Measurements from ENCODE around the gene ABCB1. TPM values are rescaled to one million over a fixed set of nuclear protein-coding genes. Genes with fewer than 3 reads are reported as not detected.

ABCB1 gene
- total RNA-seq, 1 experiment from 2014 or later = not detected

- Histone ChIP-seq H2AFZ (ENCODE audit: low read length) (no peak overlapping the region), H4K20me1 (ENCODE audit: low read length) (no peaks in the 10 kb centered on the region), H3K27me3 (ENCODE audit: low read length) (0 out of 2 replicates have a peak, but pooled peaks cover 9% of the 10 kb centered on the region), H3K4me1 (ENCODE audit: insufficient read depth, low read length) (no peaks in the 10 kb centered on the region), H3K4me2 (ENCODE audit: low read length) (no peak overlapping the region), H3K36me3 (ENCODE audit: low read depth, low read length) (no peaks in the 10 kb centered on the region), H3K4me3 (ENCODE audit: low read length) (no peak overlapping the region), H3F3A (ENCODE audit: low read length, unreplicated experiment) (no peaks in the 10 kb centered on the region), H3K9me3 (ENCODE audit: low read length) (no peaks in the 10 kb centered on the region), H3K9me2 (replicated peaks; ENCODE audit: low read length) (no peaks in the 10 kb centered on the region), H3K27ac (ENCODE audit: low read length) (no peak overlapping the region), H3K9ac (ENCODE audit: low read length) (no peak overlapping the region), H3K79me2 (ENCODE audit: low read length) (no peaks in the 10 kb centered on the region)
- CTCF ChIA-PET = no interaction called here
- POLR2A ChIA-PET (ENCODE audit: unreplicated experiment) = no interaction called here
- ATAC-seq (no peak), DNase-seq (no peak)
- BruUV-seq (replicated peaks) = no TSS peak
- intact Hi-C loops (cut with micrococcal nuclease) = no loop called here
- TF ChIP-seq EZH2phosphoT487 (IDR thresholded peaks at IDR 0.05; ENCODE audit: borderline replicate concordance, low read length) = no peak
- TF ChIP-seq CTCF (conservative IDR thresholded peaks at IDR 0.05; ENCODE audit: low read depth, low read length) = no peak
- TF ChIP-seq EZH2 (IDR thresholded peaks at IDR 0.05; ENCODE audit: low read length, unreplicated experiment) = no peak
These were observed 48.3 kb downstream of the ABCB1 start for GRCh38 chr7:87552351-87552900.

- H3K4me2 ChIP-seq (ENCODE audit: low read length) = no peak overlapping the region
- TF ChIP-seq EZH2 (IDR thresholded peaks at IDR 0.05; ENCODE audit: low read length, unreplicated experiment) = no peak
- H4K20me1 ChIP-seq (ENCODE audit: low read length) = no peaks in the 10 kb centered on the region
- H3K79me2 ChIP-seq (ENCODE audit: low read length) = no peaks in the 10 kb centered on the region
- intact Hi-C loops (cut with micrococcal nuclease) = no loop called here
- CTCF ChIA-PET = no interaction called here
- H3K9me3 ChIP-seq (ENCODE audit: low read length) = no peaks in the 10 kb centered on the region
- no peaks in the 10 kb centered on the region for H3K27me3 ChIP-seq (ENCODE audit: low read length)
- no peak for DNase-seq
- H3K27ac ChIP-seq (ENCODE audit: low read length) = no peak overlapping the region
- POLR2A ChIA-PET (ENCODE audit: unreplicated experiment) = no interaction called here
- BruUV-seq (replicated peaks) = no TSS peak
- no peaks in the 10 kb centered on the region for H3F3A ChIP-seq (ENCODE audit: low read length, unreplicated experiment)
- no peaks in the 10 kb centered on the region for H3K9me2 ChIP-seq (replicated peaks; ENCODE audit: low read length)
- H3K9ac ChIP-seq (ENCODE audit: low read length) = no peak overlapping the region
- ATAC-seq = no peak
- H3K4me1 ChIP-seq (ENCODE audit: insufficient read depth, low read length) = no peaks in the 10 kb centered on the region
- no peak overlapping the region for H3K4me3 ChIP-seq (ENCODE audit: low read length)
- no peaks in the 10 kb centered on the region for H3K36me3 ChIP-seq (ENCODE audit: low read depth, low read length)
- H2AFZ ChIP-seq (ENCODE audit: low read length) = no peak overlapping the region
These were observed 52.4 kb downstream of the ABCB1 start for GRCh38 chr7:87548123-87548919.

GRCh38 chr7:87545760-87546159 is 54.9 kb downstream of the ABCB1 start:
- Histone ChIP-seq H2AFZ (ENCODE audit: low read length) (no peak overlapping the region), H3K27me3 (ENCODE audit: low read length) (0 out of 2 replicates have a peak, but pooled peaks cover 3% of the 10 kb centered on the region), H3K4me3 (ENCODE audit: low read length) (no peak overlapping the region), H3K4me1 (ENCODE audit: insufficient read depth, low read length) (no peaks in the 10 kb centered on the region), H3K27ac (ENCODE audit: low read length) (no peak overlapping the region), H3K79me2 (ENCODE audit: low read length) (no peaks in the 10 kb centered on the region), H3K36me3 (ENCODE audit: low read depth, low read length) (no peaks in the 10 kb centered on the region), H3K4me2 (ENCODE audit: low read length) (no peak overlapping the region), H4K20me1 (ENCODE audit: low read length) (no peaks in the 10 kb centered on the region), H3K9me3 (ENCODE audit: low read length) (no peaks in the 10 kb centered on the region), H3K9me2 (replicated peaks; ENCODE audit: low read length) (no peaks in the 10 kb centered on the region), H3K9ac (ENCODE audit: low read length) (no peak overlapping the region), H3F3A (ENCODE audit: low read length, unreplicated experiment) (no peaks in the 10 kb centered on the region)
- BruUV-seq (replicated peaks) = no TSS peak
- DNase-seq (no peak), ATAC-seq (no peak)
- ChIA-PET POLR2A (ENCODE audit: unreplicated experiment) (no interaction called here), CTCF (no interaction called here)
- no peak for TF ChIP-seq EZH2phosphoT487 (IDR thresholded peaks at IDR 0.05; ENCODE audit: borderline replicate concordance, low read length)
- TF ChIP-seq CTCF (conservative IDR thresholded peaks at IDR 0.05; ENCODE audit: low read depth, low read length) = no peak
- TF ChIP-seq EZH2 (IDR thresholded peaks at IDR 0.05; ENCODE audit: low read length, unreplicated experiment) = no peak
- intact Hi-C loops (cut with micrococcal nuclease) = no loop called here

Measured in PC-3 (cell line).